22Rv1 (cell line): ENCODE data around the gene CAMTA1.

Experiments used
- ZFX ChIP-seq: fragments of 450-650 bp; IDR thresholded peaks from 2 replicates; pipeline ENCODE4 v1.6.1; 2017; ENCODE audit warnings: antibody characterized with exemption, borderline replicate concordance
- TF ChIP-seq, protein P1 (sequence below): fragments of 450-650 bp; IDR thresholded peaks from 2 replicates; pipeline ENCODE4 v1.5.1; 2017; ENCODE audit warnings: mild to moderate bottlenecking

DNA sequence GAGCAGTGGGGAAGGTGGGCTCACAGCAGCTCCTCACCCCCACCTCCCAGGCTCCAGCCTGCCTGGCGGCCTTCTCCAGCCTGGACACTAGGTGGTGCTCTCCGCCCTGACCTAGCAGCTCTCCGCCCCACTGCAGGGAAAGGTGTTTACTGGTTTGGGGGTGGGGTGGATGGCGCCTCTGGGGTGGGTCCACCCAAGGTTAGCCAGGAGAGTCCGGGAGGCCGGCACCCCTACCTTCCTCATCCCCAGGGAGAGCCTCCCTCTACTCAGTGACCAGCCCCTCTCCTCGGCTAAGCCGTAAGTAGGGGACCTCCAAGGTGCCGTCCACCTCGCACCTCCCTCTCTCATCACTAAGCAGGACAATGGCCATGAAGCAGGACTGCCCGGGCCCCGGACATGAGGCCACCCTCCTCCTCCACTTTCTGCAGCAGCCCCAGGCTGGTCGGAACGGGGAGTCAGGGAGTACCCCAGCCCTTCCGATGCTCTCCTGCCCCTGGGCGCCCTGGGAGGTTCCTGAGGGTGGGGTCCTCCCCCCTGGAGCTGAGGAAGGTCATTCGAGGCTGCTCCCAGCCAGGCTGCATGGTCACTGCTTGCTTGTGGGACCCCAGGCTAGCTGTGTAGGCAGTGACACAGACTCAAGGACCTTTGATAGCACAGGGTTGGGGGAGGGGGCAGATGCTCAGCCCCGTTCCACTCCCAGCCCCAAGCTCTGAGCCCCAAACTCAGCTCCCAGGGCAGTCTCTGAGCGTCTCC, 884.5 kb downstream of the CAMTA1 start:
- TF ChIP-seq, protein P1, sequence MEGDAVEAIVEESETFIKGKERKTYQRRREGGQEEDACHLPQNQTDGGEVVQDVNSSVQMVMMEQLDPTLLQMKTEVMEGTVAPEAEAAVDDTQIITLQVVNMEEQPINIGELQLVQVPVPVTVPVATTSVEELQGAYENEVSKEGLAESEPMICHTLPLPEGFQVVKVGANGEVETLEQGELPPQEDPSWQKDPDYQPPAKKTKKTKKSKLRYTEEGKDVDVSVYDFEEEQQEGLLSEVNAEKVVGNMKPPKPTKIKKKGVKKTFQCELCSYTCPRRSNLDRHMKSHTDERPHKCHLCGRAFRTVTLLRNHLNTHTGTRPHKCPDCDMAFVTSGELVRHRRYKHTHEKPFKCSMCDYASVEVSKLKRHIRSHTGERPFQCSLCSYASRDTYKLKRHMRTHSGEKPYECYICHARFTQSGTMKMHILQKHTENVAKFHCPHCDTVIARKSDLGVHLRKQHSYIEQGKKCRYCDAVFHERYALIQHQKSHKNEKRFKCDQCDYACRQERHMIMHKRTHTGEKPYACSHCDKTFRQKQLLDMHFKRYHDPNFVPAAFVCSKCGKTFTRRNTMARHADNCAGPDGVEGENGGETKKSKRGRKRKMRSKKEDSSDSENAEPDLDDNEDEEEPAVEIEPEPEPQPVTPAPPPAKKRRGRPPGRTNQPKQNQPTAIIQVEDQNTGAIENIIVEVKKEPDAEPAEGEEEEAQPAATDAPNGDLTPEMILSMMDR = peak; percentile 88
- TF ChIP-seq ZFX = no peak
